Measurements from ENCODE around the gene CLDN15. TPM values are rescaled to one million over a fixed set of nuclear protein-coding genes. Genes with fewer than 3 reads are reported as not detected.

The CLDN15 gene
- total and polyA plus RNA-seq, 2 donors: 4.6 to 34.2 TPM

DNA sequence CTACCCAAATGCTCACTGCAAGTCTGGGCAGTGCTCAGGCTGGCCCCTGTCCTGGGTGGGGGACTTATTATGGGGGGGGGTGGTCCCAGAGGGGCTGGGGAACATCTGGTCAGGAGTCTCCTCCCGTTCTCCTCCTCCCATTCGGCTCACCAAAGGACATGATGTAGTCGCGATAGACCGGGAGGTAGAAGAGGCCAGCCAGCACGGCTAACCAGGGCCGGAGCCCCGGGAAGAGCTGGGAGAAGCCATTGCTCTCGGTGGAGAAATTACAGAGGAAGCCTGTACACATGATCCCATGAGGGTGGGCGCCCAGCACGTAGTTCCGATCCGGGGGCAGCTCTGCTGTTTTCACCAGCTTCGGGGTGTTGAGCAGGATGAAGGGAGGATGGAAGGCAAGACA is 39.1 kb downstream of the CLDN15 start:
- peaks cover 32 to 68% of the 10 kb centered on the region in 2 donors for H3K27me3 ChIP-seq (ENCODE audit: control insufficient read depth in 2 of 2, insufficient read depth in 1 of 2, low read length in 1 of 2)
- 77% methylated on average over 14 of the region's 14 CpGs for WGBS

DNA sequence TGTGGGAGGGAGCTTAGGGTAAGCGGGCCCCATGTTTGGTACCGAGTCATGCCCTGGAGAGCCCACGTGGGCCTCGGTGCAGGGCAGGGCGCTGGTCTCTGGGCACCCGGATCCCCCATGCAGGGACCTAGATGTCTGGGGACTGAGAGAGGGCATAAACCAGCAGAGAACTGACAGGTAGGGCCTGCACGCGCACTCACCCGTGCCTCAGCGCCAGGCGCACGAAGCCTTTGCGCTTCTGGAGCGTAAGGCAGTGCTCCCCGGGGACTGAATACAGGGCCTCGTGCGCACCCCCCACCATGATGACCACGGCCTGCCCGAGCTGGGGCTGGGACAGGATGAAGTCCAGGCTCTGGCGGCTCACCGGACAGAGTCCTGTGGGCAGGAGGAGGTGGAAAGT is 39.6 kb downstream of the CLDN15 start:
- H3K4me1 ChIP-seq (ENCODE audit: control insufficient read depth in 2 of 2, insufficient read depth in 2 of 2, low read length in 2 of 2): no peaks in the 10 kb centered on the region
- 74% methylated on average over 21 of the region's 21 CpGs for WGBS
- peaks cover 27 to 68% of the 10 kb centered on the region in 2 donors for H3K27me3 ChIP-seq (ENCODE audit: control insufficient read depth in 2 of 2, insufficient read depth in 1 of 2, low read length in 1 of 2)
- H3K9me3 ChIP-seq (ENCODE audit: control insufficient read depth in 2 of 2, insufficient read depth in 1 of 2, low read length in 1 of 2): no peaks in the 10 kb centered on the region
- no peak overlapping the region for H3K4me3 ChIP-seq (ENCODE audit: low read length in 2 of 2)
- H3K27ac ChIP-seq (ENCODE audit: low read depth in 1 of 2, low read length in 1 of 2): no peak overlapping the region
- H3K36me3 ChIP-seq (ENCODE audit: control insufficient read depth in 2 of 2, insufficient read depth in 2 of 2, low read length in 1 of 2): no peaks in the 10 kb centered on the region
- no peak for DNase-seq (ENCODE audit: low read depth in 6 of 9, low spot score in 9 of 9)

More for the DNA sequence above, 39.1 kb downstream of the CLDN15 start:
- H3K27ac ChIP-seq (ENCODE audit: low read depth in 1 of 2, low read length in 1 of 2): no peak overlapping the region
- H3K4me3 ChIP-seq (ENCODE audit: low read length in 2 of 2): no peak overlapping the region
- H3K4me1 ChIP-seq (ENCODE audit: control insufficient read depth in 2 of 2, insufficient read depth in 2 of 2, low read length in 2 of 2): no peaks in the 10 kb centered on the region
- H3K9me3 ChIP-seq (ENCODE audit: control insufficient read depth in 2 of 2, insufficient read depth in 1 of 2, low read length in 1 of 2): no peaks in the 10 kb centered on the region
- DNase-seq (ENCODE audit: low read depth in 6 of 9, low spot score in 9 of 9): no peak
- no peaks in the 10 kb centered on the region for H3K36me3 ChIP-seq (ENCODE audit: control insufficient read depth in 2 of 2, insufficient read depth in 2 of 2, low read length in 1 of 2)

DNA sequence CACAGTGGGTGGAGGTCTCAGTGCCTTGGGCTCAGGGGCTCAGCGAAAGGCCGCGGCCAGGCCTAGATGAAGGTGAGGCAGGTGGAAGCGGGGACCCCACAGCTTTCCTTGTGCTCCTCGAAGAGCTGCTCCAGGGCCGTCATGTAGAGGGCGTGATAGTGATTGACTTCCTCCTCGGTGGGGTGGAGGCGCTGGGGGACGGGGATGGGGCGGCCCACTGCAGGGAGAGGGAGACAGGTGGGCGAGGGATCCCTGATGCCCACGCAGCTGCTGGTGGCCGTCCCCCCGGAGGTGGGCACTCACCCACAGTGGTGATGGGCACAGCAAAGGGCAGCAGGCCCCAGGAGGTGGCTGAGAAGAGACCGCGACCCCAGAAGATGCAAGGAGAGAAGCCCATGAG is 41.7 kb downstream of the CLDN15 start:
- Histone ChIP-seq H3K9me3 (ENCODE audit: control insufficient read depth in 2 of 2, insufficient read depth in 1 of 2, low read length in 1 of 2) (no peaks in the 10 kb centered on the region), H3K4me1 (ENCODE audit: control insufficient read depth in 2 of 2, insufficient read depth in 2 of 2, low read length in 2 of 2) (no peaks in the 10 kb centered on the region), H3K36me3 (ENCODE audit: control insufficient read depth in 2 of 2, insufficient read depth in 2 of 2, low read length in 1 of 2) (no peaks in the 10 kb centered on the region), H3K27me3 (ENCODE audit: control insufficient read depth in 2 of 2, insufficient read depth in 1 of 2, low read length in 1 of 2) (peaks cover 8 to 53% of the 10 kb centered on the region in 2 donors), H3K4me3 (ENCODE audit: low read length in 2 of 2) (no peak overlapping the region), H3K27ac (ENCODE audit: low read depth in 1 of 2, low read length in 1 of 2) (no peak overlapping the region)
- WGBS: 88% methylated on average over 17 of the region's 17 CpGs
- DNase-seq (ENCODE audit: low read depth in 6 of 9, low spot score in 9 of 9): no peak

DNA sequence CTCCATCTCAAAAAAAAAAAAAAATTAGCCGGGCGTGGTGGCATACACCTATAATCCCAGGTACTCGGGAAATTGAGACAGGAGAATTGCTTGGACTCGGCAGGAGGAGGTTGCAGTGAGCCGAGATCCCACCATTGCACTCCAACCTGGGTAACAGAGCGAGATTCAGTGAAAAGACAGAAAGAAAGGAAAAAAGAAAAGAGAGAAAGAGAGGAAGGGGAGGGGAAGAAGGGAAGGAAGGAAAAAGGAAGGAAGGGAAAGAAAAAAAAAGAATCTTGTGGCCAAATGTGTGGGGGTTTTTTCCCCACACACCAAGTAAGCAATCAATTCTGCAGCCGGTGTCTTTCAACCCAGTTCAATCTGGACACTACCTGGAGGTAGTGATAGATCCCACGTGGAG is 48.5 kb downstream of the CLDN15 start:
- Histone ChIP-seq H3K4me3 (ENCODE audit: low read length in 2 of 2) (no peak overlapping the region), H3K36me3 (ENCODE audit: control insufficient read depth in 2 of 2, insufficient read depth in 2 of 2, low read length in 1 of 2) (no peaks in the 10 kb centered on the region)
- WGBS: 90% methylated on average over 8 of the region's 8 CpGs

DNA sequence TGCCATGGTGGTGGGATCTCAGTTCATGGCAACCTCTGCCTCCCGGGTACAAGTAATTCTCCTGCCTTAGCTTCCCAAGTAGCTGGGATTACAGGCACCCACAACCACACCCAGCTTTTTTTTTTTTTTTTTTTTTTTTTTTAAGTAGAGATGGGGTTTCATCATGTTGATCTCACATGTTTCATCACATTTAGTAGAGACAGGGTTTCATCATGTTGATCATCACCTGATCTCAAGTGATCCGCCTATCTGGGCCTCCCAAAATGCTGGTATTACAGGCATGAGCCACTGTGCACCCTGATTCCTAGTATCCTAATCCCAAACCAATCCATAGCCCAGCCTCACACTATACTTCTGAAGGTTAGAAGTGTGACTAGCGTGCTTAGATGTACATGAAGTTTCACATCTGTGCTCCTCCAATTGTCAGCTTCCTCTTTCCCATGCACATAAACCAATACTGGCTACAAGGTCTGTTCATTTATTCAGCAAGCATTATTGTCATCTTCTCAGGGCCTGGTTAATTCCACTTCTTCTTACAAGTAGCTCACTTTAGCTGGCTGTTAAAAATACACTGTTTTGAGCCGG is 50.7 kb downstream of the CLDN15 start:
- Histone ChIP-seq H3K4me3 (ENCODE audit: low read length in 2 of 2) (no peak overlapping the region), H3K27ac (ENCODE audit: low read depth in 1 of 2, low read length in 1 of 2) (no peak overlapping the region), H3K27me3 (ENCODE audit: control insufficient read depth in 2 of 2, insufficient read depth in 1 of 2, low read length in 1 of 2) (peaks cover 9 to 24% of the 10 kb centered on the region in 2 donors), H3K9me3 (ENCODE audit: control insufficient read depth in 2 of 2, insufficient read depth in 1 of 2, low read length in 1 of 2) (no peaks in the 10 kb centered on the region), H3K36me3 (ENCODE audit: control insufficient read depth in 2 of 2, insufficient read depth in 2 of 2, low read length in 1 of 2) (no peaks in the 10 kb centered on the region), H3K4me1 (ENCODE audit: control insufficient read depth in 2 of 2, insufficient read depth in 2 of 2, low read length in 2 of 2) (no peaks in the 10 kb centered on the region)
- no peak for DNase-seq (ENCODE audit: low read depth in 6 of 9, low spot score in 9 of 9)
- 90% methylated on average over 4 of the region's 4 CpGs for WGBS

More for the DNA sequence above, 48.5 kb downstream of the CLDN15 start:
- H3K27ac ChIP-seq (ENCODE audit: low read depth in 1 of 2, low read length in 1 of 2): no peak overlapping the region
- DNase-seq (ENCODE audit: low read depth in 6 of 9, low spot score in 9 of 9): no peak
- no peaks in the 10 kb centered on the region for H3K4me1 ChIP-seq (ENCODE audit: control insufficient read depth in 2 of 2, insufficient read depth in 2 of 2, low read length in 2 of 2)
- H3K9me3 ChIP-seq (ENCODE audit: control insufficient read depth in 2 of 2, insufficient read depth in 1 of 2, low read length in 1 of 2): no peaks in the 10 kb centered on the region
- peaks cover 0 to 21% of the 10 kb centered on the region in 2 donors for H3K27me3 ChIP-seq (ENCODE audit: control insufficient read depth in 2 of 2, insufficient read depth in 1 of 2, low read length in 1 of 2)

DNA sequence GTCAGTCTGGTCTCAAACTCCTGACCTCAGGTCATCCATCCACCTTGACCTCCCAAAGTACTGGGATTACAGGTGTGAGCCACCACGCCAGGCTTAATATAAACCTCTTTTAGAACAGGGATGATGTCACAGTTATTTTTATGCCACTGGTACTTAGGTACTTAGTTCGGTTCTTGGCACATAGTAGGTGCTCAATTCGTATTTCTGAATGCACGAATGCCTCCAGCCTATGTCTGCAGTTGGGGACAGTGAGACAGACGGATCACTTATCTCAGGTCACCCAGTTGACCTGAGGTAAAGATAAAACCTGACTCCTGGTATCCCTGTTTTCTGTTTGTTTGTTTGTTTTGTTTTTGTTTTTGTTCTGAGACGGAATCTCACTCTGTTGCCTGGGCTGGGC is 51.4 kb downstream of the CLDN15 start:
- Histone ChIP-seq H3K4me1 (ENCODE audit: control insufficient read depth in 2 of 2, insufficient read depth in 2 of 2, low read length in 2 of 2) (no peaks in the 10 kb centered on the region), H3K4me3 (ENCODE audit: low read length in 2 of 2) (no peak overlapping the region), H3K9me3 (ENCODE audit: control insufficient read depth in 2 of 2, insufficient read depth in 1 of 2, low read length in 1 of 2) (no peaks in the 10 kb centered on the region), H3K27ac (ENCODE audit: low read depth in 1 of 2, low read length in 1 of 2) (no peak overlapping the region), H3K36me3 (ENCODE audit: control insufficient read depth in 2 of 2, insufficient read depth in 2 of 2, low read length in 1 of 2) (no peaks in the 10 kb centered on the region), H3K27me3 (ENCODE audit: control insufficient read depth in 2 of 2, insufficient read depth in 1 of 2, low read length in 1 of 2) (peaks cover 14 to 31% of the 10 kb centered on the region in 2 donors)
- no peak for DNase-seq (ENCODE audit: low read depth in 6 of 9, low spot score in 9 of 9)
- 86% methylated on average over 6 of the region's 6 CpGs for WGBS

DNA sequence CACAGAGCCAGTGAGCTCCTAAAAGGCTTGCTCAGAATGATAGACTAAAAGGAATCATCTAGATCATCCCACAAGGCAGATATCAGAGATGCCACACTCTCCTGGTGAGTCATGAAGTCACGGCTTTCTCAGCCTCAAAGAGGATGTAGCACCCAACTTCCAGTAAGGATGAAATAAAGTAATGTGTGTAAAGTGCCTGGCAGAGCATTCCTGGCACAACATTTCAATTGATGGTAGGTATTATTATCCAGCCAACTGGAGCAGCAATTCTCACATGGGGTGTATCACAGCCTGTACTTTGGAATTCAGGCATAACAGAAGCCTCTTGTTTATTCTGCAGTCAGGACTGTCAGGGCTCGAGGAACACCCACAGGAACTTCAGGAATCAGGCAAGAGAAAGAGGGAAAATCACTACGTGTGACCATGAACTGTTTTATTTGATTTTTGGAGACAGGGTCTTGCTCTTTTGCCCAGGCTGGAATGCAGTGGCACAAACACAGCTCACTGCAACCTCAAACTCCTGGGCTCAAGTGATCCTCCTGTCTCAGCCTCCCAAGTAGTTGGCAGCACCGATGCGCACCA is 52.3 kb downstream of the CLDN15 start:
- no peaks in the 10 kb centered on the region for H3K9me3 ChIP-seq (ENCODE audit: control insufficient read depth in 2 of 2, insufficient read depth in 1 of 2, low read length in 1 of 2)
- H3K27me3 ChIP-seq (ENCODE audit: control insufficient read depth in 2 of 2, insufficient read depth in 1 of 2, low read length in 1 of 2): peaks cover 18 to 40% of the 10 kb centered on the region in 2 donors
- no peak for DNase-seq (ENCODE audit: low read depth in 6 of 9, low spot score in 9 of 9)
- no peak overlapping the region for H3K27ac ChIP-seq (ENCODE audit: low read depth in 1 of 2, low read length in 1 of 2)
- no peak overlapping the region for H3K4me3 ChIP-seq (ENCODE audit: low read length in 2 of 2)
- WGBS: 74% methylated on average over 5 of the region's 5 CpGs
- H3K36me3 ChIP-seq (ENCODE audit: control insufficient read depth in 2 of 2, insufficient read depth in 2 of 2, low read length in 1 of 2): no peaks in the 10 kb centered on the region
- no peaks in the 10 kb centered on the region for H3K4me1 ChIP-seq (ENCODE audit: control insufficient read depth in 2 of 2, insufficient read depth in 2 of 2, low read length in 2 of 2)

Other genes starting within 250 kb of the CLDN15 start
- gene MUC17, start 217.7 kb downstream of the CLDN15 start, total RNA-seq: under 0.01 TPM
- under 0.01 TPM for gene MUC17, start 217.7 kb downstream of the CLDN15 start, polyA plus RNA-seq
- gene TRIM56, start 152.3 kb downstream of the CLDN15 start, total RNA-seq: 6.9 TPM
- gene TRIM56, start 152.3 kb downstream of the CLDN15 start, polyA plus RNA-seq: 12.8 TPM
- gene SERPINE1, start 110.7 kb downstream of the CLDN15 start, total RNA-seq: 2.1 TPM
- 7.3 TPM for gene SERPINE1, start 110.7 kb downstream of the CLDN15 start, polyA plus RNA-seq
- gene AP1S1, start 83.3 kb downstream of the CLDN15 start, total RNA-seq: 27.9 TPM
- gene AP1S1, start 83.3 kb downstream of the CLDN15 start, polyA plus RNA-seq: 48.5 TPM
- gene VGF, start 72.2 kb downstream of the CLDN15 start, total RNA-seq: 0.05 TPM
- 0.52 TPM for gene VGF, start 72.2 kb downstream of the CLDN15 start, polyA plus RNA-seq
- gene NAT16, start 57.5 kb downstream of the CLDN15 start, total RNA-seq: not detected
- gene NAT16, start 57.5 kb downstream of the CLDN15 start, polyA plus RNA-seq: not detected
- not detected for gene MOGAT3, start 36.8 kb downstream of the CLDN15 start, total RNA-seq
- 0.11 TPM for gene MOGAT3, start 36.8 kb downstream of the CLDN15 start, polyA plus RNA-seq
- gene PLOD3, start 20.2 kb downstream of the CLDN15 start, total RNA-seq: 7.1 TPM
- gene PLOD3, start 20.2 kb downstream of the CLDN15 start, polyA plus RNA-seq: 32.0 TPM
- gene ZNHIT1, start 19.6 kb downstream of the CLDN15 start, total RNA-seq: 68.3 TPM
- gene ZNHIT1, start 19.6 kb downstream of the CLDN15 start, polyA plus RNA-seq: 103 TPM
- 188 TPM for gene FIS1, start 7.3 kb upstream of the CLDN15 start, total RNA-seq
- gene FIS1, start 7.3 kb upstream of the CLDN15 start, polyA plus RNA-seq: 148 TPM
- 17.8 TPM for gene IFT22, start 84.0 kb upstream of the CLDN15 start, total RNA-seq
- gene IFT22, start 84.0 kb upstream of the CLDN15 start, polyA plus RNA-seq: 19.7 TPM
- gene COL26A1, start 125.1 kb upstream of the CLDN15 start, total RNA-seq: 3.0 TPM
- gene COL26A1, start 125.1 kb upstream of the CLDN15 start, polyA plus RNA-seq: 0.41 TPM